Heart left ventricle (tissue), 13 donors: ENCODE results near the gene BCL11A.

Source experiments
- CTCF ChIP-seq, 12 donors: fragments of 200-600 bp; sonication (generic) in 4 of 12; IDR thresholded peaks; one replicate each; pipeline versions ENCODE4 v1.5.0 to v1.8.0; 2018 to 2022; ENCODE audit warnings: antibody characterized with exemption in 12 of 12, mild to moderate bottlenecking in 5 of 12
- POLR2A ChIP-seq, 2 donors: fragments of 450-650 bp; IDR thresholded peaks; one replicate each; pipeline ENCODE4 v1.6.1; 2017; ENCODE audit warnings: antibody characterized with exemption in 2 of 2, mild to moderate bottlenecking in 2 of 2, moderate library complexity in 2 of 2
- donor health status: ischemic (EF 13 %, LVEDD 7.1; RV severe dilation, severe dysfunction).
- donor health status: DM: no; HTN: yes; CAD: no.
- donor health status: DM: no; HTN: no; CAD: no.
- donor health status: ischemic (EF 25% LVEDD 6.9; RV normal size, moderate dysfunction).
- donor health status: ischemic (EF 25% LVEDD 5.7; RV mildly dilated, moderate dysfunction).
- donor health status: ischemic (EF 35%, LVEDD 5.7; RV mildly dilated, moderate dysfunction).
- donor health status: nonischemic (EF 11% LVEDD 7.7; RV severe dilation, severe dysfunction).
- donor health status: DM: yes; HTN: yes; CAD: no.
- donor health status: PGD.
- donor health status: ischemic (EF 29% LVEDD 5.4; RV normal size, mild dysfunction).
- donor health status: nonischemic (EF 23%, LVEDD 6.1; RV moderate dilation, normal function).

GRCh38 chr2:60556576-60557485, 3.4 kb upstream of the BCL11A start:
- TF ChIP-seq CTCF (IDR thresholded peaks at IDR 0.05): no peak
- no peak for TF ChIP-seq POLR2A (IDR thresholded peaks at IDR 0.05)
